Heart right ventricle (tissue), 16 donors: ENCODE results near the gene ZBBX. TPM values are rescaled to one million over a fixed set of nuclear protein-coding genes. Genes with fewer than 3 reads are reported as not detected.

Experiments
- ATAC-seq, 8 donors: fragments of 200-7000 bp; cut with Tn5 transposase; one replicate each; pipeline ENCODE4 v1.9.1; 2020; ENCODE audit warnings: mild to moderate bottlenecking in 8 of 8, moderate library complexity in 8 of 8, moderate number of reproducible peaks in 1 of 8
- DNase-seq, 2 donors: peaks; one replicate each; pipeline ENCODE4 v3.0.0-alpha.2; 2020
- H3K27ac ChIP-seq, 10 donors: fragments of 200-600 bp; sonication (generic) in 2 of 10; one replicate each; pipeline versions ENCODE4 v1.5.0 to v1.8.0; 2020 to 2022; ENCODE audit warnings: mild to moderate bottlenecking in 3 of 10
- H3K27me3 ChIP-seq, 7 donors: fragments of 200-600 bp; one replicate each; pipeline ENCODE4 v1.8.0; 2021 to 2022; ENCODE audit warnings: mild to moderate bottlenecking in 2 of 7
- H3K36me3 ChIP-seq, 9 donors: fragments of 200-600 bp; sonication (generic) in 1 of 9; one replicate each; pipeline versions ENCODE4 v1.5.0 to v1.8.0; 2020 to 2022; ENCODE audit warnings: mild to moderate bottlenecking in 2 of 9
- H3K4me1 ChIP-seq, 9 donors: fragments of 200-600 bp; sonication (generic) in 1 of 9; one replicate each; pipeline versions ENCODE4 v1.5.0 to v1.8.0; 2020 to 2022; ENCODE audit warnings: mild to moderate bottlenecking in 4 of 9
- H3K4me3 ChIP-seq, 10 donors: fragments of 200-600 bp; sonication (generic) in 2 of 10; one replicate each; pipeline versions ENCODE4 v1.5.0 to v1.8.0; 2020 to 2022; ENCODE audit warnings: mild to moderate bottlenecking in 7 of 10, moderate library complexity in 2 of 10
- H3K9me3 ChIP-seq, 11 donors: fragments of 200-600 bp in 10 of 11; sonication (generic) in 2 of 11; one replicate each; pipeline versions ENCODE4 v1.5.0 to v1.8.0; 2013 to 2022; ENCODE audit warnings: mild to moderate bottlenecking in 2 of 11, control low read depth in 1 of 11, moderate library complexity in 1 of 11
- CTCF ChIP-seq, 9 donors: fragments of 200-600 bp; sonication (generic) in 2 of 9; IDR thresholded peaks; one replicate each; pipeline versions ENCODE4 v1.5.0 to v1.8.0; 2021 to 2022; ENCODE audit warnings: antibody characterized with exemption in 9 of 9, mild to moderate bottlenecking in 5 of 9, moderate library complexity in 1 of 9
- WGBS, 2 donors: extraction: QIAGEN DNeasy Blood & Tissue Kit; methylation state at CpG; one replicate each; pipeline ENCODE4 v1.1.7; 2013; ENCODE audit warnings: inconsistent platforms in 1 of 2; 5-methylcytosine and 5-hydroxymethylcytosine counted together
- intact Hi-C, 10 donors: fragments of 100-400 bp; cut with DNase I; formaldehyde crosslinking; loops; one replicate each; pipeline versions ENCODE4 v1.11.1 to v1.14.2; 2022
- polyA plus RNA-seq, 2 donors: library from polyadenylated mRNA; stranded (reverse); fragments of 200-250 nt; gene quantifications; one replicate each; pipeline ENCODE4 v1.2.3, GENCODE V29; 2013
- total RNA-seq, 10 donors: library from RNA; stranded (reverse); fragmentation: NEBNext Ultra II Directional in 3 of 10; extraction: Animal tissue kit (Norgen Biotek cat#: 25700) in 3 of 10; gene quantifications; one replicate each; pipeline versions ENCODE4 v1.2.1 to v1.2.4, GENCODE V29; 2021 to 2023
- donor health status: Arrhythmogenic right ventricular cardiomyopathy.
- donor health status: ischemic (EF 13 %, LVEDD 7.1; RV severe dilation, severe dysfunction).
- donor health status: healthy with polysubstance abuse.
- donor health status: DM: no; HTN: yes; CAD: no.
- donor health status: DM: no; HTN: no; CAD: no.
- donor health status: ischemic (EF 25% LVEDD 6.9; RV normal size, moderate dysfunction).
- donor health status: ischemic (EF 25% LVEDD 5.7; RV mildly dilated, moderate dysfunction).
- donor health status: healthy.
- donor health status: DM: yes; HTN: yes; CAD: no.
- donor health status: Ischemic cardiomyopathy.
- donor health status: ischemic (EF 35%, LVEDD 5.7; RV mildly dilated, moderate dysfunction).
- donor health status: nonischemic (EF 11% LVEDD 7.7; RV severe dilation, severe dysfunction).
- donor health status: DM: yes; HTN: yes; CAD: no.
- donor health status: PGD.
- donor health status: ischemic (EF 29% LVEDD 5.4; RV normal size, mild dysfunction).
- donor health status: nonischemic (EF 23%, LVEDD 6.1; RV moderate dilation, normal function).

The ZBBX gene
- total and polyA plus RNA-seq, 12 donors = 0.30 to 1.1 TPM; not detected in 10

GRCh38 chr3:167302678-167303077, 77.4 kb downstream of the ZBBX start:
- no peak for ATAC-seq
- no peak for DNase-seq
- intact Hi-C loops = loop anchor here in 1 of 10 donors (10.0 kb wide), 1 partner anchor 138 kb away; no protein-coding TSS in a partner anchor
- no peaks in the 10 kb centered on the region for H3K27me3 ChIP-seq
- 66 to 86% methylated on average over 2 of the region's 2 CpGs for WGBS, 2 donors
- peaks cover 0 to 13% (median 3%) of the 10 kb centered on the region in 9 donors for H3K4me1 ChIP-seq
- no peak overlapping the region for H3K4me3 ChIP-seq
- no peaks in the 10 kb centered on the region for H3K36me3 ChIP-seq
- peaks cover 0 to 1% (median 0%) of the 10 kb centered on the region in 11 donors for H3K9me3 ChIP-seq
- no peak for TF ChIP-seq CTCF (IDR thresholded peaks at IDR 0.05)
- no peak overlapping the region for H3K27ac ChIP-seq

GRCh38 chr3:167300207-167300606, 79.9 kb downstream of the ZBBX start:
- Histone ChIP-seq H3K36me3 (no peaks in the 10 kb centered on the region), H3K9me3 (peaks cover 0 to 14% (median 0%) of the 10 kb centered on the region in 11 donors), H3K4me3 (no peak overlapping the region), H3K4me1 (peaks cover 0 to 13% (median 3%) of the 10 kb centered on the region in 9 donors), H3K27me3 (no peaks in the 10 kb centered on the region), H3K27ac (no peak overlapping the region)
- intact Hi-C loops = loop anchor here in 1 of 10 donors (10.0 kb wide), 1 partner anchor 135 kb away; no protein-coding TSS in a partner anchor
- no peak for ATAC-seq
- TF ChIP-seq CTCF (IDR thresholded peaks at IDR 0.05) = no peak
- DNase-seq = no peak

- Histone ChIP-seq H3K27ac (no peak overlapping the region), H3K36me3 (no peaks in the 10 kb centered on the region), H3K9me3 (peaks cover 0 to 5% (median 0%) of the 10 kb centered on the region in 11 donors), H3K4me3 (no peak overlapping the region), H3K4me1 (no peaks in the 10 kb centered on the region), H3K27me3 (no peaks in the 10 kb centered on the region)
- intact Hi-C loops = no loop called here
- TF ChIP-seq CTCF (IDR thresholded peaks at IDR 0.05) = no peak
- 81 to 85% methylated on average over 8 of the region's 8 CpGs for WGBS, 2 donors
- DNase-seq (no peak), ATAC-seq (no peak)
These were observed 90.7 kb downstream of the ZBBX start for GRCh38 chr3:167289435-167289834.

GRCh38 chr3:167288737-167289136, 91.4 kb downstream of the ZBBX start:
- no peak for ATAC-seq
- Histone ChIP-seq H3K27ac (no peak overlapping the region), H3K27me3 (no peaks in the 10 kb centered on the region), H3K4me3 (no peak overlapping the region), H3K36me3 (no peaks in the 10 kb centered on the region), H3K4me1 (no peaks in the 10 kb centered on the region), H3K9me3 (peaks cover 0 to 5% (median 0%) of the 10 kb centered on the region in 11 donors)
- DNase-seq = no peak
- intact Hi-C loops = no loop called here
- TF ChIP-seq CTCF (IDR thresholded peaks at IDR 0.05) = no peak
